ENCODE data around the gene PCGF3.
"Not testable (repeated sequence)": the region's sequence is repeated elsewhere in the genome, so short reads cannot be mapped to it uniquely, and the experiment has no call there.

PCGF3 gene

DNA sequence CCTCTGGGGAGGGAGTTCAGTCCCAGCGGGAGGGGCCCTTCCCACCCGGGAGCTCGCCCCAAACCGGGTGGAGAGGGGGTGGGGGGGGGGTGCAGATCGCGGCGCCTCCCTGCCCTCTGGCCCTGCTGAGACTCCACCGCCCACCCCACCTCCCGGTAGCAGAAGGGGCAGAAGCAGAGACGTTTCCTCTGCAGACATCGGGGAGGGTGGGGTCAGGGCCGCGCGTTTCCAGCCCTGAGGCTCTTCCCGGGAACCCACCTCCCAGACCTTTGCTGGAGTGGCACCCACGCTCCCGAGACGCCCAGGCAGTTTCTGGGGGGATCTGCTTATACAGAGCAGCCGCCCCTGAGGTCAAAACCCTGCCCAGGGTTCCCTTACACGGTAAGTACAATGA is 90.1 kb downstream of the PCGF3 start:
- no peak for DNase-seq (ENCODE audit: low read depth in 2 of 2)

DNA sequence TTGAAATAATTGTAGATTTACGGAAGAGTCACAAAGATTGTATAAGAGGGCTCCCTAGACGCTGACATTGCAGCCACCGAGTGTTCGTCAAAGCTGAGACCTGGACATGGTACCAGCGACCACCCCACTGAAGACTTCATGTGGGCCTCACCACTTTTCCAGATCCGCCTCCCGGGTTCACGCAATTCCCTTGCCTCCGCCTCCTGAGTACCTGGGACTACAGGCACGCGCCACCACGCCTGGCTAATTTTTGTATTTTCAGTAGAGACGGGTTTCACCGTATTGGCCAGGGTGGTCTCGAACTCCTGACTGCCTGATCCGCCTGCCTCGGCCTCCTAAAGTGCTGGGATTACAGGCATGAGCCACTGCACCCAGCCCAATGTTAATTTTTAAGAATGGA is 90.6 kb downstream of the PCGF3 start:
- DNase-seq (ENCODE audit: low read depth in 2 of 2): no peak

DNA sequence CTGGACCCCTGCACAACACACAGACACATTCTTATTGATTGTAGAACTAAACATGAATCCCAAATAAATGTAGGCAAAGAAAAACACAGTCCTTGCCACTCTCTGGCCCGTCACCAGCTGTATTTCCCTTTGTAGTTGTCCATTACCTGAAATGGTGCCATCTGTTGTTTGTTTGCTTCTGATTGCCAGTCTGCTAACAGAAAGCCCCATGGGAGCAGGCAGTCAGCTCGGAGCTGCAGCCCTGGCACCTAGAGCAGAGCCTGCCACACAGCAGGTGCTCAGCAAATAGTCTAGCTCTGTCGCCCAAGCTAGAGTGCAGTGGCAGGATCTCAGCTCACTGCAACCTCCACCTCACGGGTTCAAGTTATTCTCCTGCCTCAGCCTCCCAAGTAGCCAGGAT is 91.4 kb downstream of the PCGF3 start:
- no peak for DNase-seq (ENCODE audit: low read depth in 2 of 2)

DNA sequence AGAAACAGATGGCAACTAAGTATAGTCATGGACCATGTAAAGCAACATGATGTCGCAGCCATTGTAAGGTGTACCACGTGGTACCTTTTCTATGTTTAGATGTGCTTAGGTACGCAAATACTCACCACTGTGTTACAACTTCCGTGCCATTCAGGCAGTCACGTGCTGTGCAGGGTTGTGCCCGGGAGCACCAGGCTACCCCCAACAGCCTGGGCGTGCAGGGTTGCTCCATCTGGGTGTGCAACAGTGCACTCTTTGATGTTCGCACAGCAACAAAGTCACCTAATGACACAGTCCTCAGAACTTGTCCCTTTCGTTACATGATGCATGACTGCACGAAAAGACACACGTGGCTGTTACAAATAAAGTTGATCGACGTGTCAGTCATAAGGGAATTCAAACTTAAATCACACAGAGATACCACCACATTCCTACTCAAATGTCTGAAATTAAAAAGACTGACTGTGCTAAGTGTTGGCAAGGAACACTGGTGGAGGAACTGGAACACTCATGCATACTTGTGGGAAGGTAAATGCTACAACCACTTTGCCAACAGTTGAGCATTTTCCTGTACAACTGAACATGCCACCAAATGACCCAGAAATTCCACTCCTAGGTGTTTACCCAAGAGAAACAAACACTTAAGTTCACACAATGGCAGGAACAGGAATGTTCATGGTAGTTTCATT is 95.9 kb downstream of the PCGF3 start:
- DNase-seq (ENCODE audit: low read depth in 2 of 2): no peak

DNA sequence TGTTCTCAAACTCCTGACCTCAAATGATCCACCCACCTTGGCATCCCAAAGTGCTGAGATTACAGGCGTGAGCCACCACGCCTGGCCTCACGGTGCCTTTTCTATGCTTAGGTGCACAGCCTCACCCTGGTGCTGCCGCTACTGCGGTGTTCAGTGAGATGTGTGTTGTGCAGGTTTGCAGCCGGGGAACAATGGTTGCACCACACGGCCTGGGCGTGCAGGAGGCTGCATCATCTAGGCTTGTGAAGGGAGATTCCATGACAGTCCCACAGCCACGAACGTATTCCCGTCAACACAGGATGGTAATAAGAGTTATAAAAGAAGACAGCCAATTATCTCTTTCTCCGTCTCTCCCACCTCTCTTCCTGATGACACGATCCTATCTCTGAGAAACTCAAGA is 98.3 kb downstream of the PCGF3 start:
- DNase-seq (ENCODE audit: low read depth in 2 of 2): no peak

DNA sequence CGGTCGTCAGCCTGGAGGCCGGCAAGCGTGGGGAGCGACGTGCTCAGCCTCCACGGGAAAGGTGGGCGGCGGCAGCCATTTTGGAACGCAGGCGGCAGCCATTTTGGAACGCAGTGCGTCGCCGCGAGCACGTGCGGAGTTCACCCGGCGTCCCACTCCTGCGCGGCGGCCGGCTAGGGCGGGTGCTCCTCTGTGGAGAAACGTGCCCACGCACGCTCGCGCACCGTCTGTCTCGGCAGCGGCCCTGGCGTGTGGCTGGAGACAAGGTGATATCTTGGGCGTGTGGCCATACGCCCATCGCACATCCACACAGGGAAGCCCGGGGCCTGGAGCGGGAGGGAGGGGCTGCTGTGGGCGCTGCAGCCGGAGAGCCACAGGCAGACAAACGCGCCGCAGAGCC is 99.2 kb downstream of the PCGF3 start:
- no peak for DNase-seq (ENCODE audit: low read depth in 2 of 2)

DNA sequence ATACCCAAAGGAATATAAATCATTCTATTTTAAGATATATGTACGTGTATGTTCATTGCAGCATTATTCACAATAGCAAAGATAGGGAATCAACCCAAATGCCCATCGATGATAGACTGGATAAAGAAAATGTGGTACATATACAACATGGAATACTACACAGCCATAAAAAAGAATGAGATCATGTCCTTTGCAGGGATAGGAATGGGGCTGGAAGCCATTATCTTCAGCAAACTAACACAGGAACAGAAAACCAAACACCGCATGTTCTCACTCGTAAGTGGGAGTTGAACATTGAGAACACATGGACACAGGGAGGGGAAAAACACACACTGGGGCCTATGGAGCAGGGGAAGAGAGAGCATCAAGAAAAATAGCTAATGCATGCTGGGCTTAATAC is 101.3 kb downstream of the PCGF3 start:
- not testable (repeated sequence) for DNase-seq (ENCODE audit: low read depth in 2 of 2)

DNA sequence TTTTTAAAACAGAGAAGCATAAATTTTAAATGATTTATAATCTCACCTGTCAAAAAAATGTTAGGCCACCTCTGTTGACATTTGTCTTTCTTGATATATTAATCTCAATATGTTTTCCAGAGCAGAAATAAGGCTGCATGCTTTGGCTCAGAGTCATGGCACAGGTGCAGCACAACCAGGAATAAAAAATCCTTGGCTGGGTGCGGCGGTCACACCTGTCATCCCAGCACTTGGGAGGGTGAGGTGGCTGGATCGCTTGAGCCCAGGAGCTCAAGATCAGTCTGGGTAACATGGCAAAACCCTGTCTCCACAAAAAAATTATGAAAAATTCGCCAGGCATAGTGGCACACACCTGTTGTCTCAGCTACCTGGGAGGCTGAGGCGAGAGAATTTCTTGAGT is 102.2 kb downstream of the PCGF3 start:
- DNase-seq (ENCODE audit: low read depth in 2 of 2): no peak

DNA sequence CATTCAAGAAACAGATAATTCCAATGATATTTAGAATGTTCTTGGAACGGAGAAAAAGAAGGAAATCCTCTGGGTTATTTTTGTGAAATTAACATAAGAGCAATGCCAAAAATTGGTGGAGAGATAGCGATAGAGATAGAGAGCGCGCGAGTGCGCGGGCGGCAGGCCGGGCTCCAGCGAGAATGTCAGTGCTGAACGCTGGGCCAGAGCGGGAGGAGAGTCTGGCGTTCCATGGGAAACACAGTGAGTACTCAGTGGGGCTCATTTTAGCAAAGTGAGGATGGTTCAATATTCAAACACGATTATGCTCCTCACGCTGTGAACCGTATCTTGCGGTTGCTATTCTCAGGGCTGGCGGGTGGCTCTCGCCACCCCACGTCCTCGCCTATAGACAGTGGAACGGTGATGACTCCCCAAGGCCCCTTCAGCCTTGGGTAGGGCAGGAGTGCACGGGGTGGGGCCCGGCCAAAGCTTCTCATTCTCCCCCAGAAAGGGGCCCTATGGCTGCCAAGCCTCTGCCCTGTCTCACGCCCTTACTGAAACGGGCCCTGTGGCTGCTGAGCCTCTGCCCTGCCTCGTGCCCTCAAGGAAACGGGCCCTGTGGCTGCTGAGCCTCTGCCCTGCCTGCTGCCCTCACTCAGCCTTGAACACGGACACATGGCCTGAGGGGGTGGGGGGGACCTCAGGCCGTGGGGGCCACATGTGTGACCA is 103.4 kb downstream of the PCGF3 start:
- DNase-seq (ENCODE audit: low read depth in 2 of 2): no peak

DNA sequence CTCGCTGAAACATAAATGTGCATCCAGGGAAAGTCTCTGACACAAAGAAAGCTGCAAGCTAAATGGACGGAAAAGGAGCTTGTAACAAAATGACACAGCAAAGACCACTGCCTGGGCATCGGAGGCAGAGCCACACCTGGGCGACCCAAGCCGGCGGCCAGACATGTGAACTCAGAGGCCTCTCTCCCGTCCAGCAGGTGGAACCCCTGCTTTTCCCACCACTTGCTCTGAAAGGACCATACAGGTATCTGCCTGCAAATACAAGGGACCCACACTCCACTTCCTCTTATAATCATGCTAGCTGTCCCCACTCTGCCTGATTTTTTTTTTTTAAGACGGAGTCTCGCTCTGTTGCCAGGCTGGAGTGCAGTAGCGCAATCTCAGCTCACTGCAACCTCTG is 108.3 kb downstream of the PCGF3 start:
- no peak for DNase-seq (ENCODE audit: low read depth in 2 of 2)

DNA sequence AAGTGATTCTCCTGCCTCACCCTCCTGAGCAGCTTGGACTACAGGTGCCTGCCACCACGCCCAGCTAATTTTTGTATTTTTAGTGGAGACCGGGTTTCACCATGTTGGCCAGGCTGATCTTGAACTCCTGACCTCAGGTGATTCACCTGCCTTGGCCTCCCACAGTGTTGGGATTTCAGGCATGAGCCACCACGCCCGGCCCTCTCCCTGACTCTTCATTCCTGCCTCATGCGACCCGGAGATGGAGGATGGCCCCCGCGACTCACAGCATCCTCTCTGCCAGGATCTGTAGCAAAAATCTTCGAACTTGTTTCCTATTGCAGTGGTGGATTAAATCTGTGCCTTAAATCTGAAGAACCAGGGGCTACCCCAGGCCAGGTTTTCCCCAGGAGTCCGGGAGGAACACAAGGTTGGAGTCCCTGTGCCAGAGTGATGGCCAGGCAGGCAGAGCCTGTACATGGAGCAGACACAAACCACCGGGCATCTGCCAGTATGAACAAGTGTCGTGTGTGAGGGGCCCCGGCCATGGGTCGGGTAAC is 108.7 kb downstream of the PCGF3 start:
- DNase-seq (ENCODE audit: low read depth in 2 of 2): no peak

DNA sequence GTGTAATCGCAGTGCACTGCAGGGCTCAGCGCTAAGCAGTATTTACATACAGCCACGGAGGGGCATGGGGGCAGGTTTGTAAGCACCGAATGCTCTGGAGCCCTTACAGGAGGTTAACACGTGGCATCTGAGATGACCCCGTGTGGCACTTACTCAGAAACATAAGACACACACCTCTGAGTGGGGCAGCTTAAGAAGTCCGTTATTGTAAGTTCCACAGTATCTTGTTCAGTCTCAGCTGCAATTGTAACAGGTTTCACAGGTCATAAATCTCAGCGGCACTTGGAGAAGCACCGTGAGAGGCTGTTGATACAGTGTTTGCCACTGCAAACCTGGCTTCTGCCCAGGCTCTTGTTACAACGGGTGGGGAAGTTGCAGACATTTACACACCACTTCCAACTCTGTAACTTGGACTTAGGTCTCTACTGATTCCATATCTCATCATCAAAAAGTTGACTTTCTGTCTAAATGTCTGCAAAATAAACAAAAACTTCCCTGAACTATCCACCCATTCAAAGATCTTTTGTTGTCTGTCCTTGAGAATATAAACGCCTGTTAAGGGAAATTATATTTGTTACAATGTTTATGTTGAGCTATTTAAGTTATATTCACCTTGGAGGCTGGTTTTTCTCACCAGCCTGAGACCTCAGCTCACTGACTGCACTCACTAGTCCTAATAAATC is 110.0 kb downstream of the PCGF3 start:
- no peak for DNase-seq (ENCODE audit: low read depth in 2 of 2)

DNA sequence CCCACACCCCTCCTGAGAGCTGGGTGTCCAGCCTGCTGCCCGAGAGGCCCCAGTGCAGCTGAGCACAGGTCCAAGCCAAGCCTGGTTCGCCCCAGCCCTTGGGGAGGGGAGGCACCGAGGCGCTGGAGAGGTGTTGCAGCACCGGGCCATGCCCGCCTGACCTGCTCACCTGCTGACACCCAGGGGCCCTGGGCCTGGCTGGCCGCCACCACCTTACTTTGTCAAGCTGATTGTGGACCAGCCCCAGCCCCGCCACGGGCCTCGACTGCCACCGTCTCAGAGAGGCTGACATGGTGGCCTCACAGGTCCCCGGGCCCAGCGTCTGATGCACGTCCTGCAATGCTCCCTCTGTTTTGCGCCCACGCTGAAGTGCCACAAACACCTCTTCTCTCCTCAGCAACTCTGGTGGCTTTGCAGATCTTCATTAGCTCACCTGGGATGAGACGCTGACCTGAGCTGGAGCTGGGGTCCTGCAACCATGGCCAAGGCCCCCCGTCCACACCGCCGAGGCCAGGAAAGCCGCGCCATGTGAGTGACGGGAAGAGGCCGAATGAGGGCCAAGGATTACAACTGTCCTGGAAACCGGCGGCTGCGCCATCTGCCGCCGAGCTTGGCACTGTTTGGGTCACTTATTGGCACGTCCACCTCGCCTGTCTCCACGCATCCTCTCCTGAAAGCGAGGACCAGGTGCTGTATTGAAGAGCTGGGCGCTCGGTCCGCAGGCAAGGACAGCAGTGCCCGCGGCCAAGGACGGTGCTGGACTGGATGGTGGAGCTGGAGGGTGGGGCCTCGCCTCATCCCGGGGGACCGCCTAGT is 112.7 kb downstream of the PCGF3 start:
- DNase-seq (ENCODE audit: low read depth in 2 of 2): no peak

DNA sequence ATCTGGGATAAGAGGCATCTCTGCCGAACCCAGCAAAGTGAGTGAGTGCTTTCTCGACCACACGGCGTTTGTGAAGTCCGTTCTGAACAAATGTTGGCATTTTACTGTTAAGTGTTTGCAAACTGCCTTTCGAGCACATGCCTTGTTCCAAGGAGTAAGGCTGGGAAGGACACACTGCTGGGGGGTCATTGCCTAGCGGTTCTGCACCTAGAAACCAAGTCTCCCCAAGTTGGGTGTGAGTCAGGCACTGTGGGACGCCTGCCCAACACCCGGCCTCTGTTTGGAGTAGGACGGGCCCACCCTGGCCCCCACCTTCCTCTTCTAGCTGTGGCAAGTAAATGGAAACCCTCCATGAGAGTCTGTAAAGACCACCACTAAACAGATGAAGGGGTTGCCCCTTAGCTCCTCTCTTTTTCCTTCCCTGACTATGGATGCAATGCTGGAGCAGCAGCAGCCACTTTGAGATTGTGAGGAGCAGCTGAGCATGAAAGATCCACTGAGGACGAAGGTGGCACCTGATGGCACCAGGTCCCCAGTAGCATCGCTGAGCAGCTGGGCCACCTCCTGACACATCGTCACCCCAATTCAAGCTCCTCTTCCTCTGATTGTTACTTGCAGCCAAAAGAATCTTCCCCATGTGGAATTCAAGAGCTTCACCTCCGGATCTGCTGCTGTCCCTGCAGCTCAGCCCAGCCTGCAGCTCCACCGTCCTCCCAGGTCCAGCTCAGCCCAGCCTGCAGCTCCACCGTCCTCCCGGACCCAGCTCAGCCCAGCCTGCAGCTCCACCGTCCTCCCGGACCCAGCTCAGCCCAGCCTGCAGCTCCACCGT is 114.0 kb downstream of the PCGF3 start:
- no peak for DNase-seq (ENCODE audit: low read depth in 2 of 2)

Measured in stimulated activated CD4-positive, alpha-beta T cell treated with anti-CD3 and anti-CD28 coated beads, Interleukin-1b, Interleukin-23, amount 100 ng/mL, for 4 hours (primary cell).